Anterior cingulate cortex (tissue), 58 donors: ENCODE data around the gene PPCS.
"Not testable (repeated sequence)": the region's sequence is repeated elsewhere in the genome, so short reads cannot be mapped to it uniquely, and the experiment has no call there.

ENCODE experiments used
- DNase-seq, 58 donors: peaks; one replicate each; lab custom pipeline; 2025; lab: John Stamatoyannopoulos, UW

Gene PPCS

DNA sequence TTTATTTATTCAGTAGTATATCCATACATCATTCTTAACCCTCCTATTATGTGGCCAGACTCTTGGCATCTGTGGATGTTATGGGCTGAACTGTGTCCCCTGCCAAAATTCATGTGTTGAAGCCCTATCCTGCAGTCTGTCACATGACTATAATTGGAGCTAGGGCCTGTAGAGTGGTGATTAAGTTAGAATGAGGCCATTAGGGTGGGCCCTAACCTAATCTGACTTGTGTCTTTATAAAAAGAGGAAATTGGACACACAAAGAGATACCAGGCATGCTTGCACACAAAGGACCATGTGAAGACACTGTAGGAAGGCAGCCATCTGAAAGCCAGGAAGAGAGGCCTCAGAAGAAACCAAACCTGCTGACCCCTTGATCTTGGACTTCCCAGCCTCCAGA lies 7.1 kb upstream of the PPCS start:
- DNase-seq = no peak

DNA sequence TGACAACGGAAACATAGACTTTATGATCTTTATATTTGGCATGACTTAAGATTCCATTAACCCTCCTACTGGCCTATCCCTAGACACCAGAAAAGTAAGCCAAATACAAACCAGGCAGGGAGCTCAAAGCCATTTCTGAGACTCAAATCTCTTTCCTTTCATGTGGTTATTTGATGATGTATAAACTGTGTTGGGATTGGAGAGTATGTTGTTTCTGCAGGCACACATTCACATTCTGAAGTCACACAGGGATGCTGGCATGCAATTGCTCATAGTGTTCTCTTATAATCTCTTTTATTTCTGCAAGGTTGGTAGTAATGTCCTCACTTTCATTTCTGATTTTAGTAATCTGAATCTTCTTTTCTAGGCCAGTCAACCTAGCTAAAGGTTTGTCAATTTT lies 6.3 kb upstream of the PPCS start:
- no peak for DNase-seq

DNA sequence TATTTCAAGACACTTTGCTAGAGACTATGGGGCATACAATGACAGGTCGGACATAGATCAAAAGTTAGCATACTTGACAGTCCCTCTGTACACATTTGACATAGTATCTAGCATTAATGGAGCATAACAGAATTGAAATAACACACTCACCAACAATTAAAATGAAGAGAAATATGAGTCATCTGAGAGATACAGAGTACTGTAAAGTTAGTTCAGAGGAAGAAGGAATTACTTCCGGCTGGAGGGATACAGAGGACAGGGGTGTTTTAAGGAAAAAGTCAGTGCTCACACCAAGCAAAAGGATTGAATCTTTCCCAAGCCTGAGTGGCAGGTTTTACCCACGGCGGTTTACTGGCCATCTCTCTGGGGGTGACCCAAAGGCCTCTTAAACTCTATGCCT lies 3.0 kb upstream of the PPCS start:
- no peak for DNase-seq

DNA sequence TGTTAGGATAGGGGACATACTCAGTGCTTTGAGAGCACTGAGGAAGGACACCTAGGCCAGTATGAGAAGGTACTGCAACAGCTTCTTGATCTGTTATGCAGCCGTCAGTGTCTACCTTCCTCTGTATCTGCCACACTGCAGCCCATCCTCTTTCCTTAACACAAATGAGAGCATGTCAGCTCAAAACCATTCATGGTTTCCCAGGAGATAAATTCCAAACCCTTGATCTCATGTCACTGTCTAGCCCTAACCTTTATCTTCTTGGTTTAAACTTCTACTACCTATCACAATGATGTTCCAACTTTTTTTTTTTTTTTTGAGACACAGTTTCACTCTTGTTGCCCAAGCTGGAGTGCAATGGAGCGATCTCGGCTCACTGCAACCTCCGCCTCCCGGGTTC lies 1.9 kb upstream of the PPCS start:
- DNase-seq = no peak

GRCh38 chr1:42456754-42457089 lies 379 bp downstream of the PPCS start:
- peak in 34 of 58 donors; percentile 16 to 72 (median 49) for DNase-seq

- DNase-seq = no peak
Observed at GRCh38 chr1:42461196-42461595, 4.9 kb downstream of the PPCS start.

DNA sequence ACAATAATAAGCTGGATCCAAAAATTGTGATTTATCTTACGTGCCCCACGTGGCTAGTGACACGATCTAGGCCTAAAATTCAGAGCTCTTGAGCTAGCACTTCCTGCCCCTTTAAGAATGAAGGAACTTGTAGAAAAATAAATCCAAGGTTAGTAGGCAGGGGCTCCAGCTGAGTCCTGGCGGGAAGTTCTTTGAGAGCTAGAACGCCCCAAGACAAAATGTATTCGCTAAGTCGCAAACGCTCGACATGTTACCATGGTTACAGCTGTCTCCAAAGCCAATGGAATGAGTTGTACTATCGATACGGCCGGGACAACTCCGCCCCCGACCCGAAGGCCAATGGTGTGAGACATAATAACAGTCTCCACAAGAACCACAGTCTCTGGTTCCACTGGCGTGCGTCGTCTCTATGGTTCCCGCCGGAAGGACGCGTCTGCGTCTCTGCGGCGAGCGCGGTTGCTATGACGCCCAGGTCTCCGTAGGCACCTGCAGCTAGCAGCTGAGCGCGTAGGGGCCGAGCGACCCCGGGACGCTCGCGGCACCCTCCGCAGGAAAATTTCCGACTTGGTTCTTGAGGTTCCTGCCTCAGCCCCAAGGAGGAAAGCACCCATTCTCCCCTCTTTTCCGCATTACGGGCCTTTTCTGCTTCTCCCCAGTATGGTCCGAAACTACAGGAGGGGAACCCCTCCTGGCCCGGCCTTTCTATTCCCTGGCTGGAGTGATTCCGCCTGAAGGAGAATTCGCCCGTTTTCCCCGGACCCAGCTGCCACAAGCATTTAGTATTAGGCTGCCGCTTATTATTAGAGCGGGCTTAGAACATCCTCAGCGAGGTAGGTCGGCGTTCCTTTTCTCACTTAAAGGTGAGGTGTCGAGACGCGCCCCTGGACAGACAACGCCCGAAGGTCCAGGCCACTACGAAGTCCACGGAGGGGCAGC lies 6.8 kb downstream of the PPCS start, which contains the start of gene CCDC30:
CCDC30 (plus strand) TSS at position 459 of the 936 bp plus-strand sequence. CDS start 17,266 bp downstream, outside the sequence.
- DNase-seq = peak; percentile 48 to 99 (median 90)

GRCh38 chr1:42463921-42464320 lies 7.6 kb downstream of the PPCS start:
- DNase-seq = no peak

DNA sequence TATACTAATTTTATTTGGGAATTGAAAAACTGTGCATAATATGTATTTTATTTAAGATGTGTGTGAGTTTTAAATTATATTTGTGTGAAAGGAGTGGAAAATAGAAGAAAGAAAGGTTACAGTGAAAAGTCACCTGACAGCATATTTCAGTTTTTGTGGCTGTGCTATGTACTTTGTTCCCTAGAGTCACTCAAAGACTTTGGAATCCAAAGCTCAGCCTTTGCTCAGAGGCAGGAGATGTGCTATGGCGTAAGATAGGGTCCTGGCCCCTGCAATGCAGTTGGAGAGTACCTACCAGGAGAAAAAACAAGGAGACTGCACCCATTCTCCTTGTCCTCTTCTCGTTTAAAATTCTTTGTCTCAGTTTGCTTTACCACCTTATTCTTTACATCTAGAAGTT lies 9.7 kb downstream of the PPCS start:
- DNase-seq = no peak

- DNase-seq = no peak
Observed at GRCh38 chr1:42469727-42470126, 13.4 kb downstream of the PPCS start.

DNA sequence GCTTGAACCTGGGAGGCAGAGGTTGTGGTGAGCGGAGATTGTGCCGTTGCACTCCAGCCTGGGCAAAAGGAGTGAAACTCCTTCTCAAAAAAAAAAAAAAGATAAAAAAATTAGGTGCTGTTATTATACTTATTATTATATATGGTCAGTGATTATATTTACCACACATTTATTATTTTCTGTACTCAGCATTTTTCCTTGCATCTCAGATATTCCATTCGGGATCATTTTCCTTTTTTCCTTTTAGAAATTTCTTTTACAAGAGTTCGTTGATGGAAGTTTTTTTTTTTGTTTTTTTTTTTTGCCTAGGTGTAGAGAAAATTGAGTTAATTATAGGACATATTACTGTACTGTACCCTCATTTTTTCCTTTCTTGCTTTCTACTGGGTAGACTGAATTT lies 20.3 kb downstream of the PPCS start:
- no peak for DNase-seq

GRCh38 chr1:42477354-42477753 lies 21.0 kb downstream of the PPCS start:
- DNase-seq = not testable (repeated sequence)

GRCh38 chr1:42477775-42478174 lies 21.4 kb downstream of the PPCS start:
- no peak for DNase-seq

- no peak for DNase-seq
Observed at GRCh38 chr1:42479621-42480020, 23.3 kb downstream of the PPCS start.

GRCh38 chr1:42480921-42481320 lies 24.6 kb downstream of the PPCS start:
- DNase-seq = no peak

DNA sequence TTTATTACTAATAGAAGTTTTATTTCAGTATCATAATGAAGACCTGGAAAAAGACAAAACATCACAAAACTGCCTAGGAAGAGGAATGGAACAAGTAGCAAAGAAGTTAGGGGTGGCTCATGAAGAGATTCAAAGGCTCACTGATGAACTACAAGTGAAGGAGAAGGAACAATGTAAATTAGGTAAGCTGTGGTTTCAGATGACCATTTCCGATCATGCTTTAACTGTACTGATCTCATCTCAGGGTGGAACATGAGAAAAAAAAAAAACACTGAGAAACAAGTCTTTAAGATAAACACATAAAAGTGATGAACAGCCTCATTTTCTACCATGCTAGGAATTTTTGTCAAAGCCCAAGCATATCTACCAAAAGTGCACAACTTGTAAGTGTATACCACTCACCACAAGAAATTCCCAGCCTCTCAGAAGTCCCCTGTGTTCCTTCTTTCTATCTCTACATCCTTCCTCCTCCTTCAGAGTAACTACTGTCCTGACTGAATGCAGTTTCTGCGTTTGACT lies 26.4 kb downstream of the PPCS start:
- no peak for DNase-seq

- DNase-seq = no peak
Observed at GRCh38 chr1:42484382-42484781, 28.0 kb downstream of the PPCS start.

DNA sequence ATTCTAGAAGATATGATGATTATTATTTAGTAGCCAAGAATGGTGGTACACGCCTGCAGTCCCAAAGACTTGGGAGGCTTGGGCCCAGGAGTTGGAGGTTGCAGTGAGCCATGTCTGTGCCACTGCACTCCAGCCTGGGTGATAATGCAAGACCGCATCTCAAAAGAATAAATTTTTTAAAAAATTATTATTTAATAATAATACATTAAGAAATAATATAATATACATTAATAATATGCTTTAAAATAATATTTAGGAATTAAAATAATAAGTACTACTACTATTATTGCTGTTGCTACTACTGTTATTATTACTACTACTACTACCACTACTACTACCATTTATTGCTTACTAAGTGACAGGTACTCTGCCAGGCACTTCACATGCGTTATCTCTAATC lies 33.9 kb downstream of the PPCS start:
- DNase-seq = no peak

DNA sequence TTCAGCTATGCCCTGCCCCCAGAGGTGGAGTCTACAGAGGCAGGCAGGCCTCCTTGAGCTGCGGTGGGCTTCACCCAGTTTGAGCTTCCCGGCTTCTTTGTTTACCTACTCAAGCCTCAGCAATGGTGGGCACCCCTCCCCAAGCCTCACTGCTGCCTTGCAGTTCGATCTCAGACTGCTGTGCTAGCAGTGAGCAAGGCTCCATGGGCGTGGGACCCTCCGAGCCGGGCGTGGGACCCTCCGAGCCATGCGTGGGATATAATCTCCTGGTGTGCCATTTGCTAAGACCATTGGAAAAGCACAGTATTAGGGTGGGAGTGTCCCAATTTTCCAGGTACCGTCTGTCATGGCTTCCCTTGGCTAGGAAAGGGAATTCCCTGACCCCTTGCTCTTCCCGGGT lies 45.7 kb downstream of the PPCS start:
- DNase-seq = not testable (repeated sequence)

DNA sequence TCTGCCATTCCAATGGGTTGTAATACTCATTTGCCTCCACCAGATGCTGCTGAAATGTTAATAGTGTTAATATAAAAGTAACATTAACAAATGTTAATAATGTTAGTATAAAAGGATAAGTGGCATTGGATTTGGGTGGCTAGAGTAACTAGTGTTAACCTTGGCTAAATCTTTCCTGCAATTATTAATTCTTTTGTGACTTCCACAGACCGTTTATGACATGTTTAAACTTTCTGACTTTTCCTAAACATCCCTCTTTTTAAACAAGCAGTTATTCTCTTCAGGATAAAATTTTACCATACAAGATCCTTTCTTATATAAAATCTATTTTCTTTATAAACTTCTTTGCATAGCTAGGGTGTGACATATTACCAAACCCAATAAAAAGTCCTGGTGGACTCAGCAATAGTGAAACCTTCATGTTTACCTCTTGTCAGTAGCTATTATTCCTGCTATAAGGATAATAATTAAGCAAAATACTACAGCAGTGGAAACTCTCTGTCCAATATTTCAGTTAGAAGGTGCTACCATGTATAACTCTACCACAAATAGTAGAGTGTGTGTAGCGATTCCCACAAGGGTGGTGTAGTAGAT lies 48.3 kb downstream of the PPCS start:
- DNase-seq = no peak

GRCh38 chr1:42506576-42506975 lies 50.2 kb downstream of the PPCS start:
- no peak for DNase-seq
